A549 (cell line): ENCODE data around the gene GPR158. TPM values are rescaled to one million over a fixed set of nuclear protein-coding genes. Genes with fewer than 3 reads are reported as not detected.

Source experiments
- ATAC-seq, 2 experiments: fragments of 200-7000 bp in 1 of 2; fragments of >200 bp in 1 of 2; cut with Nextera tagmentation in 1 of 2; cut with Tn5 transposase in 1 of 2; 3 replicates each; pipeline versions ENCODE4 v1.8.0 to v1.9.1; 2018 to 2020; ENCODE audit warnings: mild to moderate bottlenecking in 1 of 2, moderate library complexity in 1 of 2
- CTCF ChIA-PET: fragments of 300-600 bp; sonication (Branson Sonifier 250); formaldehyde crosslinking; extraction: SDS; loops from one replicate; lab custom pipeline; 2021; ENCODE audit warnings: antibody characterized with exemption, inconsistent platforms; lab: Yijun Ruan, JAX
- POLR2A ChIA-PET: fragments of 350-600 bp; formaldehyde crosslinking; extraction: SDS; loops from one replicate; lab custom pipeline; 2021; ENCODE audit warnings: antibody characterized with exemption, inconsistent platforms; lab: Yijun Ruan, JAX
- DNase-seq, 2 experiments: peaks; one replicate each; pipeline versions ENCODE4 v3.0.0 to v3.0.0-alpha.2; 2011 to 2016; ENCODE audit warnings: low read depth in 1 of 2, low spot score in 1 of 2
- FAIRE-seq: peaks from 2 replicates; lab custom pipeline; 2011; peaks lifted over from hg19 to GRCh38; lab: Jason Lieb, UNC
- H3K27ac ChIP-seq, 2 experiments: fragments of >200 bp; sonication (Bioruptor Twin); formaldehyde crosslinking; 3 replicates each; pipeline ENCODE4 v1.5.1; 2016 to 2017
- H3K4me1 ChIP-seq: fragments of >200 bp; sonication (Bioruptor Twin); formaldehyde crosslinking; 3 replicates; pipeline ENCODE4 v1.6.1; 2016
- H3K4me2 ChIP-seq: fragments of >200 bp; sonication (Bioruptor Twin); formaldehyde crosslinking; 3 replicates; pipeline ENCODE4 v1.6.1; 2016
- H3K4me3 ChIP-seq: fragments of >200 bp; sonication (Bioruptor Twin); formaldehyde crosslinking; 3 replicates; pipeline ENCODE4 v1.5.1; 2016
- H3K9me3 ChIP-seq: fragments of >200 bp; sonication (Bioruptor Twin); formaldehyde crosslinking; 3 replicates; pipeline ENCODE4 v1.6.1; 2016
- BCL3 ChIP-seq: fragments of >200 bp; sonication (Bioruptor Twin); formaldehyde crosslinking; IDR thresholded peaks from 3 replicates; pipeline ENCODE4 v1.6.1; 2016
- CBX2 ChIP-seq: fragments of 200-600 bp; sonication (generic); IDR thresholded peaks from 2 replicates; pipeline ENCODE4 v1.6.1; 2016; ENCODE audit warnings: low read depth, mild to moderate bottlenecking, borderline replicate concordance
- CBX8 ChIP-seq: fragments of 200-600 bp; sonication (generic); IDR thresholded peaks from 2 replicates; pipeline ENCODE4 v1.6.1; 2016
- CEBPB ChIP-seq, 2 experiments: fragments of >200 bp in 1 of 2; sonication (Bioruptor Twin) in 1 of 2; formaldehyde crosslinking in 1 of 2; IDR thresholded peaks; 2 replicates each; pipeline ENCODE4 v1.6.1; 2012 to 2016
- CHD2 ChIP-seq: fragments of 150-350 bp; IDR thresholded peaks from 2 replicates; pipeline ENCODE4 v1.6.1; 2014; ENCODE audit warnings: low read length; ENCODE audit not compliant: partially characterized antibody
- EHF ChIP-seq: fragments of 250-450 bp; sonication (Bioruptor Pico); IDR thresholded peaks from 2 replicates; pipeline ENCODE4 v1.5.0; 2020; ENCODE audit warnings: mild to moderate bottlenecking
- EHMT2 ChIP-seq: fragments of 200-600 bp; sonication (generic); IDR thresholded peaks from 2 replicates; pipeline ENCODE4 v1.6.1; 2016; ENCODE audit warnings: antibody characterized with exemption, low read depth, mild to moderate bottlenecking, moderate library complexity
- ELK1 ChIP-seq: fragments of 150-350 bp; IDR thresholded peaks from 2 replicates; pipeline ENCODE4 v1.6.1; 2014; ENCODE audit warnings: low read depth, mild to moderate bottlenecking, low read length
- FOSB ChIP-seq: fragments of 250-450 bp; sonication (Bioruptor Pico); IDR thresholded peaks from 2 replicates; pipeline ENCODE4 v1.5.0; 2020; ENCODE audit warnings: mild to moderate bottlenecking, moderate library complexity
- FOSL2 ChIP-seq, 2 experiments: fragments of 450-650 bp in 1 of 2; fragments of >200 bp in 1 of 2; sonication (Bioruptor Twin) in 1 of 2; formaldehyde crosslinking; IDR thresholded peaks; 2 replicates each; pipeline versions ENCODE4 v1.5.0 to v1.6.1; 2016 to 2020; ENCODE audit warnings: mild to moderate bottlenecking in 1 of 2, moderate library complexity in 1 of 2
- FOXS1 ChIP-seq: fragments of 250-450 bp; sonication (Bioruptor Pico); IDR thresholded peaks from 2 replicates; pipeline ENCODE4 v1.5.0; 2020; ENCODE audit warnings: mild to moderate bottlenecking, moderate library complexity
- GATA3 ChIP-seq: IDR thresholded peaks from 2 replicates; pipeline ENCODE4 v1.6.1; 2012; ENCODE audit warnings: borderline replicate concordance
- HDAC2 ChIP-seq: fragments of 200-600 bp; sonication (generic); IDR thresholded peaks from 2 replicates; pipeline ENCODE4 v1.6.1; 2016
- HEYL ChIP-seq: fragments of 250-450 bp; sonication (Bioruptor Pico); IDR thresholded peaks from 2 replicates; pipeline ENCODE4 v1.8.0; 2021; ENCODE audit warnings: mild to moderate bottlenecking, moderate library complexity
- HOXB13 ChIP-seq: fragments of 250-450 bp; sonication (Bioruptor Pico); IDR thresholded peaks from 2 replicates; pipeline ENCODE4 v1.5.0; 2020; ENCODE audit warnings: low read depth, mild to moderate bottlenecking, moderate library complexity
- JUN ChIP-seq, 2 experiments: fragments of >200 bp; sonication (Bioruptor Twin); formaldehyde crosslinking; IDR thresholded peaks; 2 replicates in 1 of 2; 3 replicates in 1 of 2; pipeline ENCODE4 v1.6.1; 2016 to 2017
- JUNB ChIP-seq: fragments of >200 bp; sonication (Bioruptor Twin); formaldehyde crosslinking; IDR thresholded peaks from 2 replicates; pipeline ENCODE4 v1.6.1; 2016
- KDM1A ChIP-seq: fragments of 200-600 bp; sonication (generic); IDR thresholded peaks from 2 replicates; pipeline ENCODE4 v1.6.1; 2016; ENCODE audit warnings: low read depth, mild to moderate bottlenecking
- KDM5A ChIP-seq: fragments of 200-600 bp; sonication (generic); IDR thresholded peaks from 2 replicates; pipeline ENCODE4 v1.6.1; 2016; ENCODE audit warnings: antibody characterized with exemption, mild to moderate bottlenecking
- MAFK ChIP-seq: fragments of 450-650 bp; IDR thresholded peaks from 2 replicates; pipeline ENCODE4 v1.6.1; 2014; ENCODE audit not compliant: partially characterized antibody
- MAZ ChIP-seq: fragments of 150-350 bp; IDR thresholded peaks from 2 replicates; pipeline ENCODE4 v1.6.1; 2014; ENCODE audit warnings: antibody characterized with exemption, low read depth, low read length, borderline replicate concordance
- MYC ChIP-seq: IDR thresholded peaks from 2 replicates; pipeline ENCODE4 v1.6.1; 2012; ENCODE audit warnings: mild to moderate bottlenecking, inconsistent platforms, low read length, improper control_type of control experiment, borderline replicate concordance
- NPAS2 ChIP-seq: fragments of 250-450 bp; sonication (Bioruptor Pico); IDR thresholded peaks from 2 replicates; pipeline ENCODE4 v1.8.0; 2022; ENCODE audit warnings: mild to moderate bottlenecking, moderate library complexity, borderline replicate concordance
- POLR2AphosphoS2 ChIP-seq: conservative IDR thresholded peaks from 2 replicates; pipeline ENCODE4 v1.6.1; 2012; ENCODE audit warnings: low read length, improper control_type of control experiment, inconsistent platforms
- RAD21 ChIP-seq, 2 experiments: fragments of >200 bp in 1 of 2; sonication (Bioruptor Twin) in 1 of 2; formaldehyde crosslinking in 1 of 2; IDR thresholded peaks in 1 of 2; conservative IDR thresholded peaks in 1 of 2; 2 replicates in 1 of 2; 3 replicates in 1 of 2; pipeline ENCODE4 v1.6.1; 2012 to 2018; ENCODE audit warnings: inconsistent platforms in 1 of 2
- RCOR1 ChIP-seq: fragments of 150-350 bp; IDR thresholded peaks from 2 replicates; pipeline ENCODE4 v1.6.1; 2014; ENCODE audit warnings: antibody characterized with exemption, low read length, low read depth
- RFX5 ChIP-seq: fragments of 450-650 bp; IDR thresholded peaks from 2 replicates; pipeline ENCODE4 v1.7.1; 2014; ENCODE audit warnings: antibody characterized with exemption, mild to moderate bottlenecking, moderate library complexity
- RNF2 ChIP-seq: fragments of 200-600 bp; sonication (generic); IDR thresholded peaks from 2 replicates; pipeline ENCODE4 v1.6.1; 2016; ENCODE audit warnings: low read depth, mild to moderate bottlenecking, antibody characterized with exemption, moderate library complexity, borderline replicate concordance
- USF2 ChIP-seq: fragments of 450-650 bp; IDR thresholded peaks from 2 replicates; pipeline ENCODE4 v1.6.1; 2014; ENCODE audit warnings: antibody characterized with exemption
- WGBS: methylation state at CpG from one replicate; pipeline ENCODE4 v1.1.6; 2017; ENCODE audit errors: missing lambda C conversion rate; 5-methylcytosine and 5-hydroxymethylcytosine counted together
- polyA plus RNA-seq, 4 experiments: library from polyadenylated mRNA; depleted of rRNA in 3 of 4; stranded (reverse); fragments of >200 nt; fragmentation: RNase III in 1 of 4; extraction: RNeasy Plus Mini Kit Qiagen cat#74134 plus additional on column Dnase treatment in 1 of 4; gene quantifications; 2 replicates in 3 of 4; 3 replicates in 1 of 4; pipeline ENCODE4 v1.2.3, GENCODE V29; 2011 to 2017
- TF ChIP-seq, protein P1 (sequence below): IDR thresholded peaks from 2 replicates; pipeline ENCODE4 v1.6.1; 2012

GPR158 gene
- polyA plus RNA-seq, 2 of the 4 experiments (the other 2 are of a cell fraction) = 0.01 to 0.03 TPM

DNA sequence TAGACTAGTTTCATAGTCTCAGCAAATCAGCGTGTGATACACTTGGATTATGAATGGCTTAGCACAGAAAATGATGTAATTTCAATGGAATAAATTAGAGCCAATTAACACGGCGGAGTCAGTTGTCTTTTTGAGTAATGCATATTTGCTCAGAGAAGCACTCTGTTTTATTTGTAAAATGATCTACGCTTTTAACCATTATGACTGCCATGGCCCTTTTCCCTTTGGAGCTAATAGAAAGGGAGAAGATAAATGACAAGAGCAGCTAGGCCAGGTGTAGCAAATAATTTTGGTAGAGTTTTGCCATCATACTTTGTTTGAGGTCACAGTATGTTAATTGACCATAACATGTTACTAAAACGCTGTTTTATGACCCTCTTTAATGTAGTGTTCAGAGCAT lies 86.8 kb downstream of the GPR158 start (continued):
- TF ChIP-seq FOSB (CRISPR knock-in tag) (no peak), FOXS1 (CRISPR knock-in tag) (no peak), RFX5 (no peak), FOSL2 (IDR thresholded peaks at IDR 0.05) (no peak), FOSL2 (CRISPR knock-in tag; IDR thresholded peaks at IDR 0.05) (no peak), HEYL (no peak)

DNA sequence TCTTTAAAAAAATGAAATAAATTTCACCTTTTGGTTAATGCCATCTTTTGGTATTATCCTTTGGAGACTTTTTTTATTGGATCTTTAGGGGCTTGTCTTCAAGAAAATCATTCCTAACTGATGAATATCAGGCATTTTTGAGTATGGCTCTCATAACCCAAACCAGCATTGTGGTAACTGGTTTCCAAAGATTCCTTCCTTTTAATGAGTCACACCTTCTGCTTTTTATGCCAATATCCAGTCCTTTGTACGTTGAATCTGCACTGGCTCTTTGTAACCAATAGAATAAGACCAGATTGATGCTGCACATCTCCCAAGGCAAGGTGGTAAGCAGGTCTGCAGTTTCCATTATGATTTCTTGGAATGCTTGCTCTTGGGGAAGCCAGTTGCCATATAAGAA lies 89.1 kb downstream of the GPR158 start:
- POLR2A ChIA-PET = no interaction called here
- no peaks in the 10 kb centered on the region for H3K9me3 ChIP-seq

DNA sequence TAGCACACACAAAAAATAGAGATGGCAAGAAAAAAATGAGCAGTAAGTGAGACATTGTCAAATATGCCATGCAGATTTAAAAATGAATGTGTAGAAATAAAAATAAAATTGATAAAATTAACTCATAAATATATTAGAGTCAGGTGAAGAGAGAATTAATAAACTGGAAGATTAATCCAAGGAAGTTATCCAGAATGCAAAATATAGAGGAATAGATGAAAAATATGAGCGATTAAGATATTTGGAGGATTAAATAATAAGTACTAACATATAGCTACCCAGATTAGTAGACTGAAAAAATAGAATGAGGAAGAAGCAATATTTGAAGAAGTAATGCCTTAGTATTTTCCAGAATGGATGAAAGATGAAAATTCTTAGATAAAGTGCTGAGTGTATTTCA lies 103.4 kb downstream of the GPR158 start:
- no peak overlapping the region for H3K4me2 ChIP-seq
- no peak for TF ChIP-seq ELK1
- no peak for TF ChIP-seq POLR2AphosphoS2
- no peak for TF ChIP-seq CHD2
- TF ChIP-seq KDM5A = no peak
- no peak for TF ChIP-seq NPAS2 (CRISPR knock-in tag)
- TF ChIP-seq MAFK = no peak
- TF ChIP-seq GATA3 = no peak
- TF ChIP-seq BCL3 = no peak
- no peak for TF ChIP-seq CBX2
- no peak for TF ChIP-seq CEBPB (IDR thresholded peaks at IDR 0.05)
- WGBS = 16% methylated on average over 1 of the region's 1 CpG
- ChIA-PET POLR2A (no interaction called here), CTCF (no interaction called here)
- FAIRE-seq = no peak
- no peak overlapping the region for H3K27ac ChIP-seq
- H3K9me3 ChIP-seq = peaks cover 24% of the 10 kb centered on the region; the same call in 2 of the 3 replicates
- DNase-seq = no peak
- H3K4me1 ChIP-seq = no peaks in the 10 kb centered on the region
- no peak for ATAC-seq
- H3K4me3 ChIP-seq = no peak overlapping the region

More for the DNA sequence above, 89.1 kb downstream of the GPR158 start:
- TF ChIP-seq HOXB13 (CRISPR knock-in tag) (no peak), USF2 (no peak), MYC (no peak), RCOR1 (no peak), CBX8 (no peak), EHF (CRISPR knock-in tag) (no peak), JUNB (no peak), HDAC2 (no peak), MAZ (no peak), MAFK (no peak), GATA3 (no peak), EHMT2 (no peak), RNF2 (no peak), RAD21 (conservative IDR thresholded peaks at IDR 0.05 in 1 of 2, IDR thresholded peaks at IDR 0.05 in 1 of 2) (no peak), KDM1A (no peak), JUN (IDR thresholded peaks at IDR 0.05) (no peak), NPAS2 (CRISPR knock-in tag) (no peak)
- TF ChIP-seq, protein P1, sequence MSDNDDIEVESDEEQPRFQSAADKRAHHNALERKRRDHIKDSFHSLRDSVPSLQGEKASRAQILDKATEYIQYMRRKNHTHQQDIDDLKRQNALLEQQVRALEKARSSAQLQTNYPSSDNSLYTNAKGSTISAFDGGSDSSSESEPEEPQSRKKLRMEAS = no peak
- TF ChIP-seq, all 56 proteins: peak for 0
- Histone ChIP-seq H3K4me1 (no peaks in the 10 kb centered on the region), H3K4me2 (no peak overlapping the region), H3K27ac (no peak overlapping the region), H3K4me3 (no peak overlapping the region)
- CTCF ChIA-PET = no interaction called here
- WGBS = 0% methylated on average over 1 of the region's 1 CpG
- DNase-seq = no peak
- no peak for FAIRE-seq
- no peak for ATAC-seq
